Hematopoietic multipotent progenitor cell treated with erythropoietin and hydrocortisone succinate and interleukin-3 and kit ligand, for 8 days (in vitro differentiated cells): ENCODE results near the gene AVPR2.

Source experiments
- DNase-seq: peaks from one replicate; pipeline ENCODE4 v3.0.0-alpha.2; 2015

Gene AVPR2

DNA sequence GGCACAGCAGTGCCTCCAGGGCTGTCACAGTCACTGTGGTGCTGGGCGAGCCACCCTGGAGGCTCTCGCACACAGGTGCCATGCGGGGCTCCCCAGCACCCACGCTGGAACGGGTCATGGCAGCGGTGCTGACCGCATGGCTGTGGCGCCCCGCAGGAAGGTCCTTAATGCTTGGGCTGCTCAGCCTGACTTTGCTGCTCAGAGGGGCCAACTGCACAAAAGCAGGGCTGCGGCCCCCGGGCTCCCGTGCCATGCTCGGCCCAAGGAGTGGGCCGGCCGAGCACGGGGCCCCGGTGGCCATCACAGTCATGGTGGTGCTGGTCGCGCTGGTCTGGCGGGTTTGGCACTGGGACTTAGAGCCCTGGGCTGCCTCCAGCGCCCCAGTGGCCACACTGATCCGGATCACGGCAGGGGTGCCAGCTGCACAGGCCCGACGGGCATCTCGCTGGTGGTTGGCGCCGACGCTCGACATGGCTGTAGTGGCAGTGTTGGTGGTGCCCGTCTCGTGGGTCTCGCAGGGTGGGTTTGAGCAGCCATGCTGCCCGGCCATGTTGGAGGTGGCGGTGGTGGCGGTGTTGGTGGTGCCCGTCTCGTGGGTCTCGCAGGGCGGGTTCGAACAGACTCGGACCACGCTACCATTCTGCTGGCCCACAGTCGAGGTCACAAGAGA is 50.2 kb downstream of the AVPR2 start:
- DNase-seq: no peak

GRCh38 chrX:153955228-153955732 is 50.8 kb downstream of the AVPR2 start:
- DNase-seq: no peak

DNA sequence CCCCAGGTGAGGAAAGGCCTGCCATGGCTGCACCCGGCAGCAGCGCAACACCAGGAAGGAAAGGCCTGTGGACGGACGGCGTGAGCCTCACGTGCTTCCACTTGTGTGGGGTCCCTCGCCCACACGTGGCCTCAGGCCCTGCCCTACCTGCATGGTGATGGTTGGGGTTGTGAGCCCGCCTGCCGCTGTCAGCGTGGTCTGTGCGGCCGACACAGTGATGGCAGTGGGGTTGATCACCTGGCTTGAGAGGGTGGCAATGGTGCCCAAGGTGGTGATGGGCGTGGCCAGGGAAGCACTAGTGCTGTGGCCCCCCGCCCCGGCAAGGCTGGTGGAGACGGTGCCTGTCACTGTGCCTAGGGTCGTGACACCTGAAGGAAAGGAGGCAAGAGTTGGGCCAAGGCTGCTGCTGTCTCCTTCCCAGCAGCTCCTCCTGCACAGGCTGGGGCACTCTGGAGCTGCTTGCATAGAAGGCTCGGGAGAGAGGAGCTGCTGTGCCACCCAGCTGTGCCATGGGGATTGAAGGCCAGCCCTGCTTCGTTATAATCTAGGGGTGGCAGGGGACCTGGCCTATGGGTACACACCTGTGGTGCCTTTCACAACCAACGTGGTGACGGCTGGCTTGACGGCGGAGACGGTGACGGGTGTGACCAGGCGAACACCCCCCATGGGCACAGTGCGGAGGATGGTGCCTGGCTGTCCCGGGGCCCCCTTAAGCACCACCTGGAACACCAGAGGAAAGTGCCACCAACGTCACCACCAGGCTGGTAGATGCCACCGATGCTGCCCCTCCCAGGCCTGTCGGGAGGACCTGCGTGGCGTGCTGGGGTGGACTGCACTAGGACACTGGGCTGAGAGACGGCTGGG is 51.8 kb downstream of the AVPR2 start:
- DNase-seq: no peak
